ENCODE results near the gene AMMECR1L.
"Not testable (repeated sequence)": the region's sequence is repeated elsewhere in the genome, so short reads cannot be mapped to it uniquely, and the experiment has no call there.

AMMECR1L gene

GRCh38 chr2:127885780-127886592 lies at the start of gene AMMECR1L:
Gene AMMECR1L, minus strand, starts transcription at chr2:127885956. Its CDS starts 11,722 bp downstream, at chr2:127874234.
- DNase-seq (ENCODE audit: low read depth in 2 of 2) = peak; percentile 17 to 37

- no peak for DNase-seq (ENCODE audit: low read depth in 2 of 2)
These were observed 49.6 kb upstream of the AMMECR1L start for GRCh38 chr2:127935337-127935736.

GRCh38 chr2:127932199-127932876 lies 46.6 kb upstream of the AMMECR1L start:
- DNase-seq (ENCODE audit: low read depth in 2 of 2) = no peak

- no peak for DNase-seq (ENCODE audit: low read depth in 2 of 2)
These were observed 43.7 kb upstream of the AMMECR1L start for GRCh38 chr2:127929449-127929848.

- DNase-seq (ENCODE audit: low read depth in 2 of 2) = no peak
These were observed 41.6 kb upstream of the AMMECR1L start for GRCh38 chr2:127927384-127927783.

- no peak for DNase-seq (ENCODE audit: low read depth in 2 of 2)
These were observed 32.2 kb upstream of the AMMECR1L start for GRCh38 chr2:127917916-127918315.

GRCh38 chr2:127913808-127914457 lies 28.2 kb upstream of the AMMECR1L start:
- no peak for DNase-seq (ENCODE audit: low read depth in 2 of 2)

GRCh38 chr2:127911737-127912136 lies 26.0 kb upstream of the AMMECR1L start:
- DNase-seq (ENCODE audit: low read depth in 2 of 2) = no peak

- DNase-seq (ENCODE audit: low read depth in 2 of 2) = no peak
These were observed 24.7 kb upstream of the AMMECR1L start for GRCh38 chr2:127910415-127910814.

- no peak for DNase-seq (ENCODE audit: low read depth in 2 of 2)
These were observed 23.3 kb upstream of the AMMECR1L start for GRCh38 chr2:127909019-127909418.

GRCh38 chr2:127907733-127908400 lies 22.1 kb upstream of the AMMECR1L start:
- not testable (repeated sequence) for DNase-seq (ENCODE audit: low read depth in 2 of 2)

- DNase-seq (ENCODE audit: low read depth in 2 of 2) = no peak
These were observed 20.6 kb upstream of the AMMECR1L start for GRCh38 chr2:127906206-127906926.

- no peak for DNase-seq (ENCODE audit: low read depth in 2 of 2)
These were observed 15.7 kb upstream of the AMMECR1L start for GRCh38 chr2:127901339-127902056.

GRCh38 chr2:127897531-127898211 lies 11.9 kb upstream of the AMMECR1L start:
- DNase-seq (ENCODE audit: low read depth in 2 of 2) = no peak

- DNase-seq (ENCODE audit: low read depth in 2 of 2) = no peak
These were observed 7.7 kb upstream of the AMMECR1L start for GRCh38 chr2:127893494-127893893.

GRCh38 chr2:127893033-127893432 lies 7.3 kb upstream of the AMMECR1L start:
- DNase-seq (ENCODE audit: low read depth in 2 of 2) = no peak

GRCh38 chr2:127891811-127892210 lies 6.1 kb upstream of the AMMECR1L start:
- DNase-seq (ENCODE audit: low read depth in 2 of 2) = no peak

- DNase-seq (ENCODE audit: low read depth in 2 of 2) = not testable (repeated sequence)
These were observed 5.0 kb upstream of the AMMECR1L start for GRCh38 chr2:127890756-127891155.

- DNase-seq (ENCODE audit: low read depth in 2 of 2) = no peak
These were observed 3.0 kb upstream of the AMMECR1L start for GRCh38 chr2:127888772-127889171.

- DNase-seq (ENCODE audit: low read depth in 2 of 2) = no peak
These were observed 2.0 kb upstream of the AMMECR1L start for GRCh38 chr2:127887776-127888130.
